SK-N-SH (cell line): Measurements from ENCODE around the gene TCHP. TPM values are rescaled to one million over a fixed set of nuclear protein-coding genes. Genes with fewer than 3 reads are reported as not detected.
"Not testable (repeated sequence)": the region's sequence is repeated elsewhere in the genome, so short reads cannot be mapped to it uniquely, and the experiment has no call there.

Source experiments
- CTCF ChIA-PET: fragments of 300-600, 350-600 bp; formaldehyde crosslinking; extraction: SDS; loops from one replicate; lab custom pipeline; 2021; lab: Yijun Ruan, JAX
- POLR2A ChIA-PET: fragments of 350-600 bp; sonication (Branson Sonifier 250); formaldehyde crosslinking; extraction: SDS; loops from one replicate; lab custom pipeline; 2020; ENCODE audit warnings: antibody characterized with exemption, inconsistent platforms; lab: Yijun Ruan, JAX
- DNase-seq: peaks from one replicate; pipeline ENCODE4 v3.0.0; 2012
- H2AFZ ChIP-seq: fragments of 200-600 bp; sonication (generic); 2 replicates; pipeline ENCODE4 v1.8.1; 2016; ENCODE audit warnings: antibody characterized with exemption, mild to moderate bottlenecking, low read depth
- H3F3A ChIP-seq: fragments of 200-600 bp; sonication (generic); replicated peaks from 2 replicates; pipeline ENCODE3; 2016; ENCODE audit warnings: antibody characterized with exemption, mild to moderate bottlenecking; ENCODE audit not compliant: insufficient read depth
- H3K27ac ChIP-seq, 2 experiments: fragments of 200-500 bp in 1 of 2; fragments of 200-600 bp in 1 of 2; sonication (Bioruptor generic) in 1 of 2; sonication (generic), shearing (Covaris generic) in 1 of 2; 2 replicates each; pipeline versions ENCODE4 v1.5.1 to v1.6.1; 2014 to 2016; ENCODE audit warnings: low read depth in 2 of 2, inconsistent platforms in 1 of 2, low read length in 1 of 2, mild to moderate bottlenecking in 1 of 2, mixed read lengths in 1 of 2
- H3K27me3 ChIP-seq: fragments of 200-600 bp; sonication (generic), shearing (Covaris generic); 2 replicates; pipeline ENCODE4 v1.6.1; 2016; ENCODE audit warnings: mixed run types; ENCODE audit not compliant: insufficient read depth
- H3K36me3 ChIP-seq, 2 experiments: fragments of 200-500 bp in 1 of 2; fragments of 200-600 bp in 1 of 2; sonication (Bioruptor generic) in 1 of 2; sonication (generic) in 1 of 2; replicated peaks in 1 of 2; 2 replicates each; pipeline versions ENCODE3 to v1.5.1; 2014 to 2016; ENCODE audit warnings: low read length in 1 of 2, mild to moderate bottlenecking in 1 of 2; ENCODE audit not compliant: insufficient read depth in 2 of 2, control insufficient read depth in 1 of 2
- H3K4me1 ChIP-seq, 2 experiments: fragments of 200-500 bp in 1 of 2; fragments of 200-600 bp in 1 of 2; sonication (Bioruptor generic) in 1 of 2; sonication (generic), shearing (Covaris generic) in 1 of 2; 2 replicates each; pipeline versions ENCODE4 v1.5.1 to v1.6.1; 2014 to 2016; ENCODE audit warnings: low read depth in 1 of 2, low read length in 1 of 2, mixed run types in 1 of 2; ENCODE audit not compliant: insufficient read depth in 2 of 2, control insufficient read depth in 1 of 2
- H3K4me2 ChIP-seq: fragments of 200-600 bp; sonication (generic), shearing (Covaris generic); 2 replicates; pipeline ENCODE4 v1.6.1; 2017; ENCODE audit warnings: mixed run types
- H3K4me3 ChIP-seq, 2 experiments: fragments of 200-500 bp in 1 of 2; fragments of 200-600 bp in 1 of 2; sonication (Bioruptor generic) in 1 of 2; sonication (generic), shearing (Covaris generic) in 1 of 2; 2 replicates each; pipeline versions ENCODE4 v1.5.1 to v1.8.1; 2014 to 2016; ENCODE audit warnings: low read depth in 2 of 2, inconsistent platforms in 1 of 2, low read length in 1 of 2, mild to moderate bottlenecking in 1 of 2, mixed read lengths in 1 of 2, moderate library complexity in 1 of 2
- H3K79me2 ChIP-seq: fragments of 200-600 bp; sonication (generic); 2 replicates; pipeline ENCODE4 v1.8.1; 2017; ENCODE audit warnings: mild to moderate bottlenecking; ENCODE audit not compliant: insufficient read depth
- H3K9ac ChIP-seq: fragments of 200-600 bp; sonication (generic); 2 replicates; pipeline ENCODE4 v1.6.1; 2017; ENCODE audit warnings: mixed run types
- H3K9me2 ChIP-seq: fragments of 200-600 bp; sonication (generic); 2 replicates; pipeline ENCODE4 v1.6.1; 2017; ENCODE audit warnings: mixed run types
- H3K9me3 ChIP-seq: fragments of 200-600 bp; sonication (generic); 2 replicates; pipeline ENCODE4 v1.6.1; 2017; ENCODE audit warnings: mixed run types, mild to moderate bottlenecking, moderate library complexity
- H4K20me1 ChIP-seq: fragments of 200-600 bp; sonication (generic); 2 replicates; pipeline ENCODE4 v1.6.1; 2017; ENCODE audit warnings: mild to moderate bottlenecking, mixed run types; ENCODE audit not compliant: insufficient read depth
- CHD2 ChIP-seq: fragments of 150-350 bp; IDR thresholded peaks from 2 replicates; pipeline ENCODE4 v1.6.1; 2018; ENCODE audit warnings: low read length; ENCODE audit not compliant: partially characterized antibody
- CTCF ChIP-seq: fragments of 200-600 bp; sonication (generic); IDR thresholded peaks from 2 replicates; pipeline ENCODE4 v1.6.1; 2017; ENCODE audit warnings: antibody characterized with exemption, mild to moderate bottlenecking, moderate library complexity
- ELF1 ChIP-seq: IDR thresholded peaks from 2 replicates; pipeline ENCODE4 v1.4.0; 2012
- EP300 ChIP-seq, 2 experiments: IDR thresholded peaks; 2 replicates each; pipeline versions ENCODE4 v1.4.0 to v1.6.1; 2012; ENCODE audit warnings: borderline replicate concordance in 1 of 2, low read depth in 1 of 2, low read length in 1 of 2
- EZH2phosphoT487 ChIP-seq: fragments of 200-600 bp; sonication (generic); IDR thresholded peaks from 2 replicates; pipeline ENCODE4 v1.6.1; 2017; ENCODE audit warnings: low read depth, mixed run types, mild to moderate bottlenecking, antibody characterized with exemption, moderate library complexity, borderline replicate concordance
- FOXJ3 ChIP-seq: sonication (generic); formaldehyde crosslinking; IDR thresholded peaks from 2 replicates; pipeline ENCODE4 v1.5.1; 2020; ENCODE audit warnings: mild to moderate bottlenecking, missing genetic modification reagents
- FOXM1 ChIP-seq: IDR thresholded peaks from 2 replicates; pipeline ENCODE4 v1.4.0; 2012; ENCODE audit warnings: low read depth, mild to moderate bottlenecking
- GATA2 ChIP-seq: sonication (generic); formaldehyde crosslinking; IDR thresholded peaks from 2 replicates; pipeline ENCODE4 v1.5.0; 2020; ENCODE audit warnings: mild to moderate bottlenecking, missing genetic modification reagents
- MAX ChIP-seq: IDR thresholded peaks from 2 replicates; pipeline ENCODE4 v1.4.0; 2012; ENCODE audit warnings: low read depth
- MEF2A ChIP-seq: IDR thresholded peaks from 2 replicates; pipeline ENCODE4 v1.4.0; 2012; ENCODE audit warnings: low read depth, borderline replicate concordance
- NRF1 ChIP-seq: IDR thresholded peaks from 2 replicates; pipeline ENCODE4 v1.6.1; 2012; ENCODE audit warnings: low read depth, mild to moderate bottlenecking, low read length
- RAD21 ChIP-seq: IDR thresholded peaks from 2 replicates; pipeline ENCODE4 v1.6.1; 2012; ENCODE audit warnings: mild to moderate bottlenecking, low read length
- RCOR1 ChIP-seq: fragments of 150-350 bp; IDR thresholded peaks from 2 replicates; pipeline ENCODE4 v1.6.1; 2017; ENCODE audit warnings: antibody characterized with exemption, low read length
- RFX5 ChIP-seq: IDR thresholded peaks from 2 replicates; pipeline ENCODE4 v1.6.1; 2012; ENCODE audit warnings: mild to moderate bottlenecking, improper control_type of control experiment, low read length
- SMC3 ChIP-seq: IDR thresholded peaks from 2 replicates; pipeline ENCODE4 v1.6.1; 2012; ENCODE audit warnings: low read depth, low read length, improper control_type of control experiment
- TAF1 ChIP-seq: IDR thresholded peaks from 2 replicates; pipeline ENCODE4 v1.6.1; 2012; ENCODE audit warnings: low read depth, mild to moderate bottlenecking, low read length, moderate library complexity, borderline replicate concordance
- TCF12 ChIP-seq: IDR thresholded peaks from 2 replicates; pipeline ENCODE4 v1.4.0; 2012
- USF1 ChIP-seq: IDR thresholded peaks from 2 replicates; pipeline ENCODE4 v1.4.0; 2012; ENCODE audit warnings: low read depth, borderline replicate concordance
- USF2 ChIP-seq: fragments of 150-350 bp; IDR thresholded peaks from 2 replicates; pipeline ENCODE4 v1.6.1; 2017; ENCODE audit warnings: antibody characterized with exemption, low read length, low read depth, borderline replicate concordance
- ZBTB33 ChIP-seq: IDR thresholded peaks from 2 replicates; pipeline ENCODE4 v1.4.0; 2012; ENCODE audit warnings: low read depth, borderline replicate concordance
- WGBS: methylation state at CpG from one replicate; pipeline ENCODE4 v1.1.6; 2017; ENCODE audit warnings: low lambda C conversion rate; 5-methylcytosine and 5-hydroxymethylcytosine counted together
- polyA plus RNA-seq, 3 experiments: library from polyadenylated mRNA; depleted of rRNA; stranded (reverse); fragments of >200 nt; gene quantifications; 2 replicates each; pipeline ENCODE4 v1.2.3, GENCODE V29; 2012

TCHP gene
- polyA plus RNA-seq, 1 of the 3 experiments (the other 2 are of a cell fraction), result 37.3 TPM

- Histone ChIP-seq H3K9ac (no peak overlapping the region), H3K4me3 (no peak overlapping the region), H2AFZ (no peak overlapping the region), H3K27me3 (no peaks in the 10 kb centered on the region), H4K20me1 (no peaks in the 10 kb centered on the region), H3K9me3 (no peaks in the 10 kb centered on the region), H3K27ac (no peak overlapping the region), H3F3A (no peaks in the 10 kb centered on the region), H3K4me2 (no peak overlapping the region), H3K36me3 (peaks cover 0 to 15% of the 10 kb centered on the region in 2 experiments), H3K4me1 (no peaks in the 10 kb centered on the region; a peak in 1 of 4 replicates), H3K79me2 (peaks cover 13% of the 10 kb centered on the region; the same call in 1 of the 2 replicates), H3K9me2 (no peaks in the 10 kb centered on the region)
- no peak for DNase-seq
- WGBS, result 90% methylated on average over 11 of the region's 17 CpGs
- CTCF ChIA-PET, result interaction anchor here (1.3 kb wide), 1 partner anchor 10 kb away, joined by 3 read pairs; no protein-coding TSS in a partner anchor
- POLR2A ChIA-PET, result interaction anchor here (0.5 kb wide), 1 partner anchor 28 kb away, joined by 3 read pairs; no protein-coding TSS in a partner anchor
- no peak for TF ChIP-seq FOXM1
- TF ChIP-seq FOXJ3, result no peak
- no peak for TF ChIP-seq ZBTB33
- TF ChIP-seq GATA2 (CRISPR knock-in tag), result no peak
- TF ChIP-seq EP300 (IDR thresholded peaks at IDR 0.05; ENCODE audit: borderline replicate concordance in 1 of 2, low read depth in 1 of 2, low read length in 1 of 2), result no peak
- TF ChIP-seq RFX5, result no peak
- no peak for TF ChIP-seq NRF1
- no peak for TF ChIP-seq USF2
- TF ChIP-seq TAF1, result no peak
- no peak for TF ChIP-seq CHD2
- no peak for TF ChIP-seq RCOR1
- TF ChIP-seq SMC3, result no peak
- TF ChIP-seq EZH2phosphoT487, result no peak
- TF ChIP-seq RAD21, result no peak
- no peak for TF ChIP-seq MAX
- no peak for TF ChIP-seq ELF1
- no peak for TF ChIP-seq CTCF
- no peak for TF ChIP-seq MEF2A
- TF ChIP-seq USF1, result no peak
- TF ChIP-seq TCF12, result no peak
Measured at GRCh38 chr12:109861689-109862314, 38.3 kb upstream of the TCHP start.

- H3F3A ChIP-seq, DNase-seq, H3K9me2 ChIP-seq, H3K27me3 ChIP-seq, H3K4me2 ChIP-seq, H3K9ac ChIP-seq, POLR2A ChIA-PET, H3K4me1 ChIP-seq, H3K27ac ChIP-seq, H2AFZ ChIP-seq, H4K20me1 ChIP-seq, H3K9me3 ChIP-seq, H3K4me3 ChIP-seq: not testable (repeated sequence)
- 93% methylated on average over 9 of the region's 9 CpGs for WGBS
- CTCF ChIA-PET, result interaction anchor here (0.7 to 13.1 kb wide), 4 partner anchors 8 to 88 kb away, joined by 3 to 91 read pairs (median 4); no protein-coding TSS in a partner anchor
- H3K79me2 ChIP-seq, result peaks cover 18% of the 10 kb centered on the region; the same call in 1 of the 2 replicates
- peaks cover 0 to 11% of the 10 kb centered on the region in 2 experiments for H3K36me3 ChIP-seq
Measured at GRCh38 chr12:109862491-109862890, 37.6 kb upstream of the TCHP start.
